Ascending aorta (tissue), 2 donors: ENCODE measurements around the gene AQP12B. TPM values are rescaled to one million over a fixed set of nuclear protein-coding genes. Genes with fewer than 3 reads are reported as not detected.
"Not testable (repeated sequence)": the region's sequence is repeated elsewhere in the genome, so short reads cannot be mapped to it uniquely, and the experiment has no call there.

ENCODE experiments used
- DNase-seq, 2 donors: peaks; one replicate each; pipeline ENCODE4 v3.0.0-alpha.2; 2019; ENCODE audit warnings: low spot score in 2 of 2
- H3K27ac ChIP-seq, 2 donors: fragments of 200-600 bp; sonication (generic); one replicate each; pipeline ENCODE4 v1.5.1; 2016 to 2017; ENCODE audit warnings: mild to moderate bottlenecking in 1 of 2
- H3K27me3 ChIP-seq: fragments of 200-600 bp; sonication (generic); one replicate; pipeline ENCODE4 v1.5.1; 2017
- H3K36me3 ChIP-seq, 2 donors: fragments of 200-600 bp; sonication (generic); one replicate each; pipeline ENCODE4 v1.5.1; 2016
- H3K4me1 ChIP-seq, 2 donors: fragments of 200-600 bp; sonication (generic); one replicate each; pipeline ENCODE4 v1.5.1; 2016 to 2017; ENCODE audit warnings: mild to moderate bottlenecking in 1 of 2
- H3K4me3 ChIP-seq, 2 donors: fragments of 200-600 bp; sonication (generic); one replicate each; pipeline ENCODE4 v1.5.1; 2016 to 2017; ENCODE audit warnings: mild to moderate bottlenecking in 1 of 2
- H3K9me3 ChIP-seq, 2 donors: fragments of 200-600 bp; sonication (generic); one replicate each; pipeline ENCODE4 v1.5.1; 2016
- CTCF ChIP-seq, 3 experiments: fragments of 200-600 bp in 2 of 3; fragments of 450-650 bp in 1 of 3; sonication (generic) in 2 of 3; IDR thresholded peaks; one replicate each; pipeline ENCODE4 v1.5.1; 2016 to 2019; ENCODE audit warnings: antibody characterized with exemption in 3 of 3, mild to moderate bottlenecking in 1 of 3, moderate library complexity in 1 of 3
- intact Hi-C: fragments of 100-400 bp; cut with DNase I; formaldehyde crosslinking; loops from one replicate; pipeline ENCODE4 v1.15.1; 2023
- total RNA-seq: library from RNA; depleted of rRNA; stranded (reverse); fragments of >200 nt; gene quantifications from one replicate; pipeline ENCODE4 v1.1.0, GENCODE V29; 2016

Gene AQP12B
- total RNA-seq, 1 donor from 2014 or later: not detected

- H3K4me1 ChIP-seq, H3K4me3 ChIP-seq, H3K27ac ChIP-seq, H3K27me3 ChIP-seq, DNase-seq, H3K36me3 ChIP-seq, H3K9me3 ChIP-seq, intact Hi-C loops: not testable (repeated sequence)
Measured at GRCh38 chr2:240675345-240675744, 7.3 kb downstream of the AQP12B start.

GRCh38 chr2:240674461-240675184, 8.1 kb downstream of the AQP12B start:
- H3K36me3 ChIP-seq, H3K4me3 ChIP-seq, H3K27me3 ChIP-seq, DNase-seq, H3K4me1 ChIP-seq, H3K9me3 ChIP-seq, intact Hi-C loops, H3K27ac ChIP-seq: not testable (repeated sequence)

DNA sequence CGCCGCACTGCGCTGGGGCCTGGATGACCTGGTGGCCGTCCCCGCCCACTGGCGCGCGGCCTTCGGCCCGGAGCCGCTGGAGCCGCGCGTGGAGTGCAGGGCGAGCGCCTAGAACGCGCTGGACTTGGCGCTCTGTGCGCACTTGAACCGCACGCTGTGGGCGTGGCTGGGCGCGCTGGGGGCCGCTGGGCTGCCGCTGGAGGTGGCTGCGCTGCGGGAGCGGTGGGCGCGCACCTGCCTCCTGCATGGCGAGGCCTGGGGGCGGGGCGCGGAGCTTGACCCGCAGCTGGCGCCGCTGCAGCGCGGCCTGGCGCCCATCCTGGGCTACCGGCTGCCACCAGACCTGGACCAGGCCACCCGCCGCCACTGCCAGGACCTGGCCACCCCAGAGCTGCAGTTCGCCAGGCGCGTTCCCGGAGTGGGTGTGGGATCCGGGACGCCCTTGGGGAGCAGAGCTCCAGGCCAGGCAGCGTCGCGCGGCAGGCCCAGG, 9.9 kb downstream of the AQP12B start:
- Histone ChIP-seq H3K36me3 (no peaks in the 10 kb centered on the region), H3K27ac (no peak overlapping the region), H3K4me3 (no peak overlapping the region), H3K9me3 (no peaks in the 10 kb centered on the region), H3K4me1 (no peaks in the 10 kb centered on the region), H3K27me3 (no peaks in the 10 kb centered on the region)
- no peak for DNase-seq
- TF ChIP-seq CTCF (IDR thresholded peaks at IDR 0.05): no peak
- intact Hi-C loops: no loop called here

DNA sequence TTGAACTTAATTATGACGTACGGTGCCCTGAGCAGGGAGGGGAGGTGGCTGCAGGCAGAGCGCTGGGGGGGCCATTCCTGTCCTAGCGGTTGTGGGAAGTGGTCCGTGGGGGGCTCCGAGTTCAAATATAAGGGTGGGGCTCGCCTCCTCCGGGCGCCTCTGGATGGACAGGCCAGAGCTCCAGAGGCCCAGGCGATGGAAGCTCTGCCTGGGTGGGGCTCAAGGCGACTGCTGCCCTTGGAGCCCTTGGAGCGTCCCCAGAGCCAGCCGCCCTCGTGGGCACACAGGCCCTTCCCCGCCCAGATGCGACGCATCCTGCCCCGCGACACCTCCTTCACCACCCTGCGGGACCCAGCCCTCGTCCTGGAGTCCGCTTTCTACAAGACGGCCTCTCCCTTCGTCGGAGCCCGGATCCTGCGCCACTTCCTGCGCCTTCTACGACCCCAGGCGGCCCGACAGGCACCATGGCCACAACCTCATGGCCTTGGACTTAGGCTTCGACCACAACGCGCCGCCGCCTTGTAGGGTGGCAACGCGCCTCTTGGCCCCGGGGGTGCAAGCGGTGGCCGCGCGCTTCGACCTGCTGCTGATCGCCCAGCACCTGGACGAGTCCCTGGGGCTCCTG, 10.5 kb downstream of the AQP12B start:
- no peak for TF ChIP-seq CTCF (IDR thresholded peaks at IDR 0.05)
- no peak overlapping the region for H3K27ac ChIP-seq
- no peaks in the 10 kb centered on the region for H3K9me3 ChIP-seq
- intact Hi-C loops: no loop called here
- H3K27me3 ChIP-seq: no peaks in the 10 kb centered on the region
- H3K36me3 ChIP-seq: no peaks in the 10 kb centered on the region
- no peaks in the 10 kb centered on the region for H3K4me1 ChIP-seq
- DNase-seq: no peak
- no peak overlapping the region for H3K4me3 ChIP-seq

GRCh38 chr2:240670950-240671349, 11.7 kb downstream of the AQP12B start:
- DNase-seq: no peak
- Histone ChIP-seq H3K36me3 (no peaks in the 10 kb centered on the region), H3K27ac (no peak overlapping the region), H3K4me1 (no peaks in the 10 kb centered on the region), H3K4me3 (no peak overlapping the region), H3K9me3 (no peaks in the 10 kb centered on the region), H3K27me3 (no peaks in the 10 kb centered on the region)
- no peak for TF ChIP-seq CTCF (IDR thresholded peaks at IDR 0.05)
- intact Hi-C loops: no loop called here

DNA sequence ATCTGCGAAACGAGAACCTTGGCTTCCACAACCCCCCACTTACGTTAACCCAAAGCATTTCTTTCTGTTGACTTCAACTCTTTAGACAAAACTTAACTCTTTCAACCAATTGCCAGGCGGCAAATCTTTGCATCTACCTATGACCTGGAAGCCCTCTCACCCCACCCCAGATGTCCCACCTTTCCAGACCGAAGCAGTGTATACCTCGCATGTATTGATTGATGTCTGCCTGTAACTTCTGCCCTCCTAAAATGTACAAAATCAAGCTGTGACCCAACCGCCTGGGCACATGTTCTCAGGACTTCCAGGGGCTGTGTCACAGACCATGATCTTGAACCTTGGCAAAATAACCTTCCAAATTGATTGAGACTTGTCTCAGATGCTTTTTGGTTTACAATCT, 12.3 kb downstream of the AQP12B start:
- Histone ChIP-seq H3K4me1 (no peaks in the 10 kb centered on the region), H3K9me3 (no peaks in the 10 kb centered on the region), H3K27me3 (no peaks in the 10 kb centered on the region), H3K27ac (no peak overlapping the region), H3K4me3 (no peak overlapping the region), H3K36me3 (no peaks in the 10 kb centered on the region)
- intact Hi-C loops: no loop called here
- DNase-seq: no peak
- no peak for TF ChIP-seq CTCF (IDR thresholded peaks at IDR 0.05)
